Neural progenitor cell (in vitro differentiated cells): ENCODE measurements around the gene CCND2.

Experiments used
- CTCF ChIP-seq: fragments of 200-600 bp; sonication (generic); IDR thresholded peaks from 2 replicates; pipeline ENCODE4 v1.5.1; 2017; ENCODE audit warnings: antibody characterized with exemption, mild to moderate bottlenecking
- EZH2 ChIP-seq: fragments of 200-600 bp; sonication (generic); IDR thresholded peaks from 2 replicates; pipeline ENCODE4 v1.6.1; 2017; ENCODE audit warnings: antibody characterized with exemption, mild to moderate bottlenecking, moderate library complexity
- EZH2phosphoT487 ChIP-seq: fragments of 200-600 bp; sonication (generic); IDR thresholded peaks from 2 replicates; pipeline ENCODE4 v1.6.1; 2017; ENCODE audit warnings: antibody characterized with exemption

GRCh38 chr12:4261655-4262054 is 11.9 kb upstream of the CCND2 start:
- TF ChIP-seq EZH2 = no peak
- no peak for TF ChIP-seq CTCF
- no peak for TF ChIP-seq EZH2phosphoT487
